ENCODE data around the gene GTF3C1.

DNA sequence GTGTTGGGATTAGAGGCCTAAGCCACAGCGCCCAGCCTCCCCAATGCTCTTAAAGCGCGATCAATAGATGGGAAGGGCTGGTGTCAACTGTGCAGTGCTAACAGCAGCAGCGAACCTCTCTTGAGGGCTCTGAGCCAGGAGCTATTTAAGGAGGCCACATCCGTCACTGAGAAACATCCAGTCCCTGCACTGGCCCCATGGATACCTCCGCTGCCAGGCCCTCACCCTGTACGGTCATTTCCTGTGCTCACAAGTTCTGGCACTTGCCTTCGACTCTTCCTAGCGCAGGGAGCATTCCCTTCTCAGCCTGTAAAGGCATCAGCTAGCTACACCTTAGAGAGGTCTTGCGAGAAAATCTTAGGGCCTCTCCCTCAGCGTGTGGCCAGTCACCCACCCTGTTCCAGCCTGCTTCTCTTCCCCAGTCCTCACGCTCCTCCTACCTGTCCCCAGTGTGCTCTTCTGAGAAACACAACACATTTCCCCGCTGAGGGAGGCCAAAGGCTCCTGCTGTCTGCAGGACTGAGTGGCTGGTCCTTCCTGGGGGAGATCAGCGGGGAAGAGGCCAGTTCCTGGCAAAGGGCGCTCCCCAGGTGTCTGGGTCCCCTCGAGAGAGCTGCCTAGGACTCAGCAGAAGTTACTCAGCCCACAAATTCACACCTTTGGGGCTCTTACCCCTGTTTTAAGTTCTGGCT is 28.6 kb downstream of the GTF3C1 start:
- TF ChIP-seq, protein P1, sequence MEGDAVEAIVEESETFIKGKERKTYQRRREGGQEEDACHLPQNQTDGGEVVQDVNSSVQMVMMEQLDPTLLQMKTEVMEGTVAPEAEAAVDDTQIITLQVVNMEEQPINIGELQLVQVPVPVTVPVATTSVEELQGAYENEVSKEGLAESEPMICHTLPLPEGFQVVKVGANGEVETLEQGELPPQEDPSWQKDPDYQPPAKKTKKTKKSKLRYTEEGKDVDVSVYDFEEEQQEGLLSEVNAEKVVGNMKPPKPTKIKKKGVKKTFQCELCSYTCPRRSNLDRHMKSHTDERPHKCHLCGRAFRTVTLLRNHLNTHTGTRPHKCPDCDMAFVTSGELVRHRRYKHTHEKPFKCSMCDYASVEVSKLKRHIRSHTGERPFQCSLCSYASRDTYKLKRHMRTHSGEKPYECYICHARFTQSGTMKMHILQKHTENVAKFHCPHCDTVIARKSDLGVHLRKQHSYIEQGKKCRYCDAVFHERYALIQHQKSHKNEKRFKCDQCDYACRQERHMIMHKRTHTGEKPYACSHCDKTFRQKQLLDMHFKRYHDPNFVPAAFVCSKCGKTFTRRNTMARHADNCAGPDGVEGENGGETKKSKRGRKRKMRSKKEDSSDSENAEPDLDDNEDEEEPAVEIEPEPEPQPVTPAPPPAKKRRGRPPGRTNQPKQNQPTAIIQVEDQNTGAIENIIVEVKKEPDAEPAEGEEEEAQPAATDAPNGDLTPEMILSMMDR (conservative IDR thresholded peaks at IDR 0.05) = no peak
- TF ChIP-seq ZFX (IDR thresholded peaks at IDR 0.05) = no peak

Data from C4-2B (cell line).